Upper lobe of left lung (tissue), 4 donors: ENCODE measurements around the gene MFSD12.

Source experiments
- CTCF ChIP-seq, 6 experiments: fragments of 450-650 bp in 4 of 6; fragments of 200-600 bp in 2 of 6; sonication (generic) in 2 of 6; IDR thresholded peaks; one replicate each; pipeline ENCODE4 v1.5.1; 2016 to 2019; ENCODE audit warnings: antibody characterized with exemption in 6 of 6
- EP300 ChIP-seq, 4 donors: sonication (generic); formaldehyde crosslinking; IDR thresholded peaks; one replicate each; pipeline ENCODE4 v1.5.1; 2017; ENCODE audit warnings: antibody characterized with exemption in 4 of 4, control low read depth in 2 of 4

- TF ChIP-seq CTCF (IDR thresholded peaks at IDR 0.05) (no peak), EP300 (IDR thresholded peaks at IDR 0.05) (no peak)
These were observed 48.8 kb upstream of the MFSD12 start for GRCh38 chr19:3606174-3606689.
